ENCODE results near the gene TAF6. TPM values are rescaled to one million over a fixed set of nuclear protein-coding genes. Genes with fewer than 3 reads are reported as not detected.

The TAF6 gene
- total RNA-seq, 1 donor = 16.1 TPM

GRCh38 chr7:100115026-100115425 lies 4.1 kb downstream of the TAF6 start:
- Histone ChIP-seq H3K27me3 (ENCODE audit: insufficient read depth, low read length) (no peaks in the 10 kb centered on the region), H3K4me1 (ENCODE audit: insufficient read depth, low read length) (peaks cover 16% of the 10 kb centered on the region), H3K4me3 (ENCODE audit: low read length) (no peak overlapping the region), H3K9me3 (ENCODE audit: low read depth, low read length) (no peaks in the 10 kb centered on the region)

GRCh38 chr7:100111914-100112313 lies 7.2 kb downstream of the TAF6 start:
- no peak overlapping the region for H3K4me3 ChIP-seq (ENCODE audit: low read length)
- H3K27me3 ChIP-seq (ENCODE audit: insufficient read depth, low read length) = no peaks in the 10 kb centered on the region
- no peaks in the 10 kb centered on the region for H3K9me3 ChIP-seq (ENCODE audit: low read depth, low read length)
- H3K4me1 ChIP-seq (ENCODE audit: insufficient read depth, low read length) = no peaks in the 10 kb centered on the region

- H3K4me3 ChIP-seq (ENCODE audit: low read length) = no peak overlapping the region
- H3K9me3 ChIP-seq (ENCODE audit: low read depth, low read length) = no peaks in the 10 kb centered on the region
- H3K27me3 ChIP-seq (ENCODE audit: insufficient read depth, low read length) = no peaks in the 10 kb centered on the region
- H3K4me1 ChIP-seq (ENCODE audit: insufficient read depth, low read length) = no peaks in the 10 kb centered on the region
Measured at GRCh38 chr7:100111156-100111555, 8.0 kb downstream of the TAF6 start.

- Histone ChIP-seq H3K27me3 (ENCODE audit: insufficient read depth, low read length) (no peaks in the 10 kb centered on the region), H3K4me1 (ENCODE audit: insufficient read depth, low read length) (no peaks in the 10 kb centered on the region), H3K4me3 (ENCODE audit: low read length) (no peak overlapping the region), H3K9me3 (ENCODE audit: low read depth, low read length) (no peaks in the 10 kb centered on the region)
Measured at GRCh38 chr7:100109521-100110163, 9.5 kb downstream of the TAF6 start.

- no peaks in the 10 kb centered on the region for H3K9me3 ChIP-seq (ENCODE audit: low read depth, low read length)
- no peak overlapping the region for H3K4me3 ChIP-seq (ENCODE audit: low read length)
- H3K4me1 ChIP-seq (ENCODE audit: insufficient read depth, low read length) = no peaks in the 10 kb centered on the region
- H3K27me3 ChIP-seq (ENCODE audit: insufficient read depth, low read length) = no peaks in the 10 kb centered on the region
Measured at GRCh38 chr7:100107890-100108289, 11.3 kb downstream of the TAF6 start.

DNA sequence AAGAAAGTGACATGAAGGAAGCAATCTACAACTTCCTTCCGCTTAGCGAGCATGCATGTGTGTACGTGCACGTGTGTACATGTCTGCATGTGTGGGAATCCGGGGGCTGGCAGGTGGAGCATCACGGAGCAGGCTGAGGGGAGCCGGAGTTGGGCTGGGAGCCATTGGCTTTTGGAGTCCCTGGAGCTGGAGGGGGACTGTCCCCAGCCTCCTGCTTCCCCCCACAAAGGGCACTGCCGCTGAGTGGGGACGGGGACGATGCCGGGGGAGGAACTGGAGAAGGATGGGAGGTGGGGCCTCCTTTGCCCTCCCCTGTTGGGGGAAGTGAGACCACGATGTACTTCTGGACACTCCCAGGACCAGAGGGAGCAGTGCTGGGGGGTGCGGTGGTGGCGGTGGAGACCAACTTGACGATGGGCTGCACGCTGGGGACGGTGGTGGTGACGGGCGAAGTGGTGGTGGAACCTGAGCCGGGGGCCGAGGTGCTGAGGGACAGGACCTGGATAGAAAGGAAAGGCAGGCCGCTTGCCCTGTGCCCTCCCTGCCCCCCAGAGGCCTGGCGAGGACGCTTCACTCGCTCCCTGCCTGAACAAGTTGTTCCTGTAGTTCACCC lies 11.9 kb downstream of the TAF6 start:
- H3K27me3 ChIP-seq (ENCODE audit: insufficient read depth, low read length) = no peaks in the 10 kb centered on the region
- no peak overlapping the region for H3K4me3 ChIP-seq (ENCODE audit: low read length)
- peaks cover 5% of the 10 kb centered on the region for H3K4me1 ChIP-seq (ENCODE audit: insufficient read depth, low read length)
- no peaks in the 10 kb centered on the region for H3K9me3 ChIP-seq (ENCODE audit: low read depth, low read length)

DNA sequence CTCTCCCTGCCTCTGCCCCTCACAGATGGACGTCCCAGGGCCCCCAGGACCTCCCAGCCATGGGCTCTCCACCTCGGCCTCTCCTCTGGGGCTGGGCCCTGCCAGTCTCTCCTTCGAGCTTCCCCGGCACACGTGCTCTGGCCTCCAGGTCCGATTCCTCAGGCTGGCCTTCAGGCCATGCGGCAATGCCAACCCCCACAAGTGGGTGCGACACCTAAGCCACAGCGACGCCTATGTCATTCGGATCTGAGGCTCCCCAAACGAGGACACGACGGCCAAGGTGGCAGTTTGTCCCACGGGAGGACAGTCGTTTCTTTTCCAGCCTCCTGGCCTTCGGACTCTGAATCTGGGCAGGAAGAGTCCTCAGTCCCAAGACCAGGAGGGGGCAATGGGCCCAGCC lies 12.5 kb downstream of the TAF6 start:
- no peaks in the 10 kb centered on the region for H3K27me3 ChIP-seq (ENCODE audit: insufficient read depth, low read length)
- no peak overlapping the region for H3K4me3 ChIP-seq (ENCODE audit: low read length)
- H3K9me3 ChIP-seq (ENCODE audit: low read depth, low read length) = no peaks in the 10 kb centered on the region
- H3K4me1 ChIP-seq (ENCODE audit: insufficient read depth, low read length) = peaks cover 10% of the 10 kb centered on the region

- Histone ChIP-seq H3K4me3 (ENCODE audit: low read length) (no peak overlapping the region), H3K27me3 (ENCODE audit: insufficient read depth, low read length) (no peaks in the 10 kb centered on the region), H3K4me1 (ENCODE audit: insufficient read depth, low read length) (peaks cover 10% of the 10 kb centered on the region), H3K9me3 (ENCODE audit: low read depth, low read length) (no peaks in the 10 kb centered on the region)
Measured at GRCh38 chr7:100105534-100105933, 13.6 kb downstream of the TAF6 start.

DNA sequence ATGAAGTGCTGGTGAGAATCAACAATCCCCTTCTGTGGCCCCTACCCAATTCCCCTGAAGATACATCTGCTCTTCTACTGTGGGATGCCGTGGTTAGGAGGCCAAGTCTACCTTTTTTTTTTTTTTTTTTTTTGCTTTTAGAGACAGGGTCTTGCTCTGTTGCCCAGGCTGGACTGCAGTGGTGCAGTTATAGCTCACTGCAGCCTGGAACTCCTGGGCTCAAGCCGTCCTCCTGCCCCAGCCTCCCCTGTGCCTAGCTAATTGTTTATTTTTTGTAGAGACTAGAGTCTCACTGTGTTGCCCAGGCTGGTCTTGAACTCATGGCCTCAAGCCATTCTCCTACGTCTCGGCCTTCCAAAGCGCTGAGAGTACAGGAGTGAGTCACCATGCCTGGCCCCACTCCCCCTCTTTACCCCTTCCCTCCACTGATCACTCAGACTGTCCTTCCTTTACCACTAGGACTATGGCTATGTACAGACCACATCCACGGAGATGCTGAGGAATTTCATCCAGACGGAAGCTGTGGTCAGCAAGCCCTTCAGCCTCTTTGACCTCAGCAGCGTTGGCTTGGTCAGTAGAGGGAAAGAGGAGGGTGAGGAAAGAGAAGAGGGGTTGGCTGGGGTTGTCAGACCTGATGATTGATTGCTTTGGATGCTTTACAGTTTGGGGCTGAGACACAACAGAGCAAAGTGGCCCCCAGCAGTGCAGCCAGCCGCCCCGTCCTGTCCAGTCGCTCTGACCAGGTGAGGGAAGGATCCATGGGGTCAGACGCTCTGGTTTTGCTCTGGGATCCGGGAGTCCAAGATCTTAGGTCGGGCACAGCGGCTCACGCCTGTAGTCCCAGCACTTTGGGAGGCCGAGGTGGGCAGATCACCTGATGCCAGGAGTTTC lies 16.0 kb downstream of the TAF6 start:
- Histone ChIP-seq H3K9me3 (ENCODE audit: low read depth, low read length) (no peaks in the 10 kb centered on the region), H3K4me3 (ENCODE audit: low read length) (no peak overlapping the region), H3K27me3 (ENCODE audit: insufficient read depth, low read length) (no peaks in the 10 kb centered on the region), H3K4me1 (ENCODE audit: insufficient read depth, low read length) (peaks cover 25% of the 10 kb centered on the region)

DNA sequence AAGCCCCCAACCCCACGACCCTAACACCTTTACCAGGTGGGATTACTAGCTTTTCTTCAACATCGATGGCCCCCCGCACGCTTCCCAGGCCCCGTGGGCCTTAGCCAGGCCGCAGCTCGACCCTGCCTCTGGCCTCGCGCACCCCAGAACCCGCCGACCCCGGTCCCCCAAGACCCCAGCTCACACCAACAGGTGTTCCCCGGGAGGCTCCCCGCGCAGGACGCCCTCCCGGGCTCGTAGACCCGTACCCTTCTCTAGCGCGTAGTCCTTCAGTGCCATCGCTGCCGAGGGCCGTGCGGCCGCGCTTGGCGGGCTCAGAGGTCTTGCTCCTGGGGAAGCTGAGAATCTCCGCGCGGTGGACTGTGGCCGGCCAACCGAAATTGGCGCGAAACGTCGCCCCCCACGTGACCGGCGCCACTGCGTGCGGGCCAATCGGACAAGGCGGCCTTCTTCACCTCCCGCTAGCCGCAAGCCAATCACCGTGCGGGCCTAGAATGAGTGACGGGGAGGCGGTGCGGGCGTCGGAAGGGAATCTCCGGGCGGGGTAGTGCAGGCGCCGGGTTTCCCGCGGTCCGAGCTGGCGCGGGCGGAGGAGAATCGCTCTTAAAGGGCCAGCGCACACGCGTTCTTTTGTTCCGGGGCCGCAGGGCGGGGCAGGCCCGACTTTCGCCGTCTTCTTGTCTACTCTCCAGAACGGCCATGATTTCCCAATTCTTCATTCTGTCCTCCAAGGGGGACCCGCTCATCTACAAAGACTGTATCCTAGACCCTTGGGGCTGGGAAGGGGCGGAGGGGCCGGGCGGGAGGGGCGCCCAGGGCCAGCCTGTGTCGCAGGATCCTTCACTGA lies 17.9 kb downstream of the TAF6 start, which contains the start of the genes AP4M1 and MCM7:
Gene AP4M1 (plus strand): TSS at position 628 of the 847 bp plus-strand sequence. CDS start 72 bp downstream, at position 700.
Gene MCM7 (minus strand): TSS at position 382 of the 847 bp plus-strand sequence. CDS start 103 bp downstream, at position 279.
- peaks cover 25% of the 10 kb centered on the region for H3K4me1 ChIP-seq (ENCODE audit: insufficient read depth, low read length)
- peak within 1 kb of the TSS; percentile 86 for H3K4me3 ChIP-seq (ENCODE audit: low read length)
- no peaks in the 10 kb centered on the region for H3K27me3 ChIP-seq (ENCODE audit: insufficient read depth, low read length)
- no peaks in the 10 kb centered on the region for H3K9me3 ChIP-seq (ENCODE audit: low read depth, low read length)

- Histone ChIP-seq H3K27me3 (ENCODE audit: insufficient read depth, low read length) (no peaks in the 10 kb centered on the region), H3K4me1 (ENCODE audit: insufficient read depth, low read length) (peaks cover 25% of the 10 kb centered on the region), H3K9me3 (ENCODE audit: low read depth, low read length) (no peaks in the 10 kb centered on the region), H3K4me3 (ENCODE audit: low read length) (peak overlapping the region; percentile 86)
Measured at GRCh38 chr7:100100420-100101015, 18.6 kb downstream of the TAF6 start.

- Histone ChIP-seq H3K4me1 (ENCODE audit: insufficient read depth, low read length) (peaks cover 25% of the 10 kb centered on the region), H3K27me3 (ENCODE audit: insufficient read depth, low read length) (no peaks in the 10 kb centered on the region), H3K4me3 (ENCODE audit: low read length) (no peak overlapping the region), H3K9me3 (ENCODE audit: low read depth, low read length) (no peaks in the 10 kb centered on the region)
Measured at GRCh38 chr7:100099452-100099851, 19.7 kb downstream of the TAF6 start.

- Histone ChIP-seq H3K4me3 (ENCODE audit: low read length) (no peak overlapping the region), H3K4me1 (ENCODE audit: insufficient read depth, low read length) (peaks cover 25% of the 10 kb centered on the region), H3K9me3 (ENCODE audit: low read depth, low read length) (no peaks in the 10 kb centered on the region), H3K27me3 (ENCODE audit: insufficient read depth, low read length) (no peaks in the 10 kb centered on the region)
Measured at GRCh38 chr7:100098913-100099312, 20.2 kb downstream of the TAF6 start.

DNA sequence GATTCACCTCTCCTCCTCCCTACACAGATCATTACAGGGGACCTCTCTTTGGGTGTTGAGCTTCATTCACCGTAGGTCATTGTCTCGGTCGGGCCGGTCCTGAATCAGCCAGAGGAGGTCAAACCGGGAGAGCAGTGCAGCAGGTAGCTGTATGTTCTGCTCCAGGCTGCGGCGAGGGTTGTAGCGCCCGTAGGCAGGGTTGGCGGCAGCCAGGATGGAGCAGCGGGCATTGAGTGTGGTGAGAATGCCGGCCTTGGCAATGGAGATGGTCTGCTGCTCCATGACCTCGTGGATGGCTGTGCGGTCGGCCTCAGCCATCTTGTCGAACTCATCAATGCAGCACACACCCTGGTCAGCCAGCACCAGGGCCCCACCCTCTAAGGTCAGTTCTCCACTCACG lies 23.5 kb downstream of the TAF6 start:
- Histone ChIP-seq H3K27me3 (ENCODE audit: insufficient read depth, low read length) (no peaks in the 10 kb centered on the region), H3K4me3 (ENCODE audit: low read length) (no peak overlapping the region), H3K4me1 (ENCODE audit: insufficient read depth, low read length) (peaks cover 15% of the 10 kb centered on the region), H3K9me3 (ENCODE audit: low read depth, low read length) (no peaks in the 10 kb centered on the region)
